H9 (cell line): ENCODE measurements around the gene CENPH. TPM values are rescaled to one million over a fixed set of nuclear protein-coding genes. Genes with fewer than 3 reads are reported as not detected.
"Not testable (repeated sequence)": the region's sequence is repeated elsewhere in the genome, so short reads cannot be mapped to it uniquely, and the experiment has no call there.

Experiments
- DNase-seq: peaks from one replicate; pipeline ENCODE4 v3.0.0-alpha.2; 2017
- H2AFZ ChIP-seq: one replicate; pipeline ENCODE4 v1.6.1; 2013; ENCODE audit warnings: mild to moderate bottlenecking, low read length, control low read depth, moderate library complexity
- H2AK5ac ChIP-seq: 2 replicates; pipeline ENCODE4 v1.6.1; 2013; ENCODE audit warnings: low read length, control low read depth, mixed read lengths; ENCODE audit not compliant: insufficient read length
- H2BK120ac ChIP-seq: one replicate; pipeline ENCODE4 v1.6.1; 2013; ENCODE audit warnings: low read depth, mild to moderate bottlenecking, low read length, control low read depth, inconsistent platforms; ENCODE audit not compliant: poor library complexity, severe bottlenecking
- H2BK12ac ChIP-seq: 2 replicates; pipeline ENCODE4 v1.6.1; 2013; ENCODE audit warnings: low read length, control low read depth, mixed read lengths, low read depth; ENCODE audit not compliant: insufficient read length
- H2BK15ac ChIP-seq: 2 replicates; pipeline ENCODE4 v1.6.1; 2013; ENCODE audit warnings: low read depth, low read length, control low read depth
- H2BK20ac ChIP-seq: one replicate; pipeline ENCODE4 v1.6.1; 2013; ENCODE audit warnings: low read depth, mild to moderate bottlenecking, low read length, control low read depth, inconsistent platforms; ENCODE audit not compliant: poor library complexity, severe bottlenecking
- H2BK5ac ChIP-seq: 2 replicates; pipeline ENCODE4 v1.6.1; 2013; ENCODE audit warnings: low read length, control low read depth, mixed read lengths; ENCODE audit not compliant: insufficient read length
- H3K14ac ChIP-seq: 2 replicates; pipeline ENCODE4 v1.6.1; 2013; ENCODE audit warnings: low read length, control low read depth; ENCODE audit not compliant: insufficient read depth
- H3K18ac ChIP-seq: 2 replicates; pipeline ENCODE4 v1.6.1; 2013; ENCODE audit warnings: low read depth, mild to moderate bottlenecking, mixed read lengths, low read length, control low read depth; ENCODE audit not compliant: insufficient read length
- H3K23ac ChIP-seq: 2 replicates; pipeline ENCODE4 v1.6.1; 2013; ENCODE audit warnings: low read length, control low read depth, mixed read lengths, low read depth; ENCODE audit not compliant: insufficient read length
- H3K23me2 ChIP-seq: 2 replicates; pipeline ENCODE4 v1.6.1; 2013; ENCODE audit warnings: low read depth, mild to moderate bottlenecking, mixed read lengths, low read length, control low read depth; ENCODE audit not compliant: insufficient read length, poor library complexity, severe bottlenecking
- H3K27ac ChIP-seq: 2 replicates; pipeline ENCODE4 v1.5.1; 2013; ENCODE audit warnings: low read length, control low read depth, mixed read lengths, low read depth; ENCODE audit not compliant: insufficient read length
- H3K27me3 ChIP-seq: 2 replicates; pipeline ENCODE4 v1.6.1; 2013; ENCODE audit warnings: low read length, control low read depth, inconsistent platforms; ENCODE audit not compliant: insufficient read depth
- H3K4ac ChIP-seq: 2 replicates; pipeline ENCODE4 v1.6.1; 2013; ENCODE audit warnings: low read depth, mild to moderate bottlenecking, control low read depth, inconsistent platforms, low read length, moderate library complexity
- H3K4me1 ChIP-seq: 2 replicates; pipeline ENCODE4 v1.6.1; 2013; ENCODE audit warnings: low read length, control low read depth, inconsistent platforms; ENCODE audit not compliant: insufficient read depth
- H3K4me2 ChIP-seq: 2 replicates; pipeline ENCODE4 v1.6.1; 2013; ENCODE audit warnings: low read length, control low read depth, mixed read lengths; ENCODE audit not compliant: insufficient read length, insufficient read depth
- H3K56ac ChIP-seq: 2 replicates; pipeline ENCODE4 v1.6.1; 2013; ENCODE audit warnings: low read depth, mild to moderate bottlenecking, mixed read lengths, low read length, control low read depth; ENCODE audit not compliant: insufficient read length
- H3K79me1 ChIP-seq: 2 replicates; pipeline ENCODE4 v1.6.1; 2013; ENCODE audit warnings: low read depth, mild to moderate bottlenecking, moderate library complexity, low read length, control low read depth, inconsistent platforms; ENCODE audit not compliant: insufficient read depth, poor library complexity, severe bottlenecking
- H3K79me2 ChIP-seq: 2 replicates; pipeline ENCODE4 v1.6.1; 2013; ENCODE audit warnings: low read length, control low read depth, inconsistent platforms; ENCODE audit not compliant: insufficient read depth
- H3K9ac ChIP-seq: 2 replicates; pipeline ENCODE4 v1.6.1; 2013; ENCODE audit warnings: low read length, control low read depth, mixed read lengths; ENCODE audit not compliant: insufficient read length; ENCODE audit errors: extremely low read depth
- H3K9me3 ChIP-seq: one replicate; pipeline ENCODE4 v1.6.1; 2013; ENCODE audit warnings: low read depth, low read length, inconsistent platforms; ENCODE audit not compliant: control insufficient read depth
- H3T11ph ChIP-seq: one replicate; pipeline ENCODE4 v1.6.1; 2013; ENCODE audit warnings: mild to moderate bottlenecking, low read length, control low read depth, inconsistent platforms
- H4K20me1 ChIP-seq: one replicate; pipeline ENCODE4 v1.6.1; 2013; ENCODE audit not compliant: control insufficient read depth, insufficient read length, insufficient read depth
- H4K5ac ChIP-seq: 2 replicates; pipeline ENCODE4 v1.6.1; 2013; ENCODE audit warnings: low read depth, mild to moderate bottlenecking, mixed read lengths, low read length, control low read depth; ENCODE audit not compliant: insufficient read length
- H4K8ac ChIP-seq: replicated peaks from 2 replicates; pipeline ENCODE4 v1.6.1; 2013; ENCODE audit warnings: low read length, control low read depth, mixed read lengths, low read depth; ENCODE audit not compliant: insufficient read length
- H4K91ac ChIP-seq: 2 replicates; pipeline ENCODE4 v1.6.1; 2013; ENCODE audit warnings: low read depth, mild to moderate bottlenecking, moderate library complexity, mixed read lengths, low read length, control low read depth; ENCODE audit not compliant: insufficient read length
- H3K27ac Mint-ChIP-seq, 3 experiments: 2 replicates in 2 of 3; 3 replicates in 1 of 3; pipeline ENCODE4 v1.8.0; 2020 to 2021; ENCODE audit warnings: mixed read lengths in 3 of 3, mild to moderate bottlenecking in 1 of 3, moderate library complexity in 1 of 3
- H3K27me3 Mint-ChIP-seq: 2 replicates; pipeline ENCODE4 v1.8.0; 2021; ENCODE audit warnings: low read depth, mild to moderate bottlenecking, moderate library complexity, mixed read lengths
- H3K36me3 Mint-ChIP-seq, 3 experiments: 2 replicates in 2 of 3; 3 replicates in 1 of 3; pipeline ENCODE4 v1.8.0; 2020 to 2021; ENCODE audit warnings: low read depth in 3 of 3, mixed read lengths in 3 of 3; ENCODE audit not compliant: insufficient read depth in 1 of 3
- H3K4me1 Mint-ChIP-seq, 2 experiments: 2 replicates each; pipeline ENCODE4 v1.8.0; 2020; ENCODE audit warnings: mixed read lengths in 2 of 2
- H3K4me3 Mint-ChIP-seq, 2 experiments: 2 replicates in 1 of 2; 3 replicates in 1 of 2; pipeline ENCODE4 v1.8.0; 2020 to 2021; ENCODE audit warnings: mild to moderate bottlenecking in 2 of 2, mixed read lengths in 2 of 2, moderate library complexity in 1 of 2
- H3K9me3 Mint-ChIP-seq, 2 experiments: 2 replicates in 1 of 2; 3 replicates in 1 of 2; pipeline ENCODE4 v1.8.0; 2020; ENCODE audit warnings: mild to moderate bottlenecking in 2 of 2, mixed read lengths in 2 of 2, moderate library complexity in 1 of 2
- WGBS: extraction: QIAGEN DNeasy Blood & Tissue Kit; methylation state at CpG from one replicate; pipeline ENCODE4 v1.1.7; 2013; ENCODE audit warnings: missing lambda C conversion rate, low lambda C conversion rate, mixed read lengths; ENCODE audit not compliant: insufficient read length; ENCODE audit errors: extremely low coverage; 5-methylcytosine and 5-hydroxymethylcytosine counted together
- long read RNA-seq: library from polyadenylated mRNA; unstranded; transcript quantifications from one replicate; pipeline ENCODE4 v2.0.0, GENCODE V29; 2020
- total RNA-seq: library from RNA; stranded (reverse); gene quantifications from 2 replicates; pipeline ENCODE4 v1.2.1, GENCODE V29; 2021
- TF ChIP-seq, protein P1 (sequence below): fragments of 200-600 bp; sonication (generic); conservative IDR thresholded peaks from 3 replicates; pipeline ENCODE4 v1.8.0; 2021; ENCODE audit warnings: antibody characterized with exemption, mild to moderate bottlenecking

Gene CENPH, protein sequence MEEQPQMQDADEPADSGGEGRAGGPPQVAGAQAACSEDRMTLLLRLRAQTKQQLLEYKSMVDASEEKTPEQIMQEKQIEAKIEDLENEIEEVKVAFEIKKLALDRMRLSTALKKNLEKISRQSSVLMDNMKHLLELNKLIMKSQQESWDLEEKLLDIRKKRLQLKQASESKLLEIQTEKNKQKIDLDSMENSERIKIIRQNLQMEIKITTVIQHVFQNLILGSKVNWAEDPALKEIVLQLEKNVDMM
- total RNA-seq = 79.4 and 82.8 TPM in 2 replicates
- long read RNA-seq, transcript CENPH-201 (9 exons, 1,389 nt) = major isoform, 348 of 381 reads
- long read RNA-seq, transcript CENPH-206 (8 exons, 1,305 nt) = minor isoform, 6 of 381 reads
- long read RNA-seq, partial matches to known transcripts = 1 of 381 reads
- long read RNA-seq, other reads (novel, unspliced or antisense) = 22 of 381 reads

- H4K5ac ChIP-seq = no peak within 1 kb of the TSS
- H3K27me3 Mint-ChIP-seq = no peaks in the 10 kb centered on the region
- peaks cover 9 to 12% of the 10 kb centered on the region in 2 experiments for H3K4me1 Mint-ChIP-seq
- no CpG with 5 or more reads among the region's 55 CpGs for WGBS
- H2BK120ac ChIP-seq = peak within 1 kb of the TSS; percentile 85
- no peak within 1 kb of the TSS for H4K91ac ChIP-seq
- H3K14ac ChIP-seq = peak within 1 kb of the TSS; percentile 92
- TF ChIP-seq, protein P1, sequence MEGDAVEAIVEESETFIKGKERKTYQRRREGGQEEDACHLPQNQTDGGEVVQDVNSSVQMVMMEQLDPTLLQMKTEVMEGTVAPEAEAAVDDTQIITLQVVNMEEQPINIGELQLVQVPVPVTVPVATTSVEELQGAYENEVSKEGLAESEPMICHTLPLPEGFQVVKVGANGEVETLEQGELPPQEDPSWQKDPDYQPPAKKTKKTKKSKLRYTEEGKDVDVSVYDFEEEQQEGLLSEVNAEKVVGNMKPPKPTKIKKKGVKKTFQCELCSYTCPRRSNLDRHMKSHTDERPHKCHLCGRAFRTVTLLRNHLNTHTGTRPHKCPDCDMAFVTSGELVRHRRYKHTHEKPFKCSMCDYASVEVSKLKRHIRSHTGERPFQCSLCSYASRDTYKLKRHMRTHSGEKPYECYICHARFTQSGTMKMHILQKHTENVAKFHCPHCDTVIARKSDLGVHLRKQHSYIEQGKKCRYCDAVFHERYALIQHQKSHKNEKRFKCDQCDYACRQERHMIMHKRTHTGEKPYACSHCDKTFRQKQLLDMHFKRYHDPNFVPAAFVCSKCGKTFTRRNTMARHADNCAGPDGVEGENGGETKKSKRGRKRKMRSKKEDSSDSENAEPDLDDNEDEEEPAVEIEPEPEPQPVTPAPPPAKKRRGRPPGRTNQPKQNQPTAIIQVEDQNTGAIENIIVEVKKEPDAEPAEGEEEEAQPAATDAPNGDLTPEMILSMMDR = no peak
- no peaks in the 10 kb centered on the region for H3K79me2 ChIP-seq
- H3K4me2 ChIP-seq = peak within 1 kb of the TSS; percentile 76
- H3K36me3 Mint-ChIP-seq = peaks cover 7 to 18% (median 16%) of the 10 kb centered on the region in 3 experiments; a peak in 6 of 7 replicates
- no peaks in the 10 kb centered on the region for H3K79me1 ChIP-seq
- H3K9ac ChIP-seq = peak within 1 kb of the TSS; percentile 94
- H3K9me3 ChIP-seq = no peaks in the 10 kb centered on the region
- H2AK5ac ChIP-seq = no peak within 1 kb of the TSS
- H2BK12ac ChIP-seq = no peak within 1 kb of the TSS
- H2BK15ac ChIP-seq = no peak within 1 kb of the TSS
- H3K27ac Mint-ChIP-seq = peak within 1 kb of the TSS; percentile 98 to 100 (median 98)
- no peak within 1 kb of the TSS for H3K56ac ChIP-seq
- H3K4ac ChIP-seq = peak within 1 kb of the TSS; percentile 35; the same call in 1 of the 2 replicates
- H3K23ac ChIP-seq = no peak within 1 kb of the TSS
- H3K9me3 Mint-ChIP-seq = no peaks in the 10 kb centered on the region
- no peaks in the 10 kb centered on the region for H3K27me3 ChIP-seq
- peak within 1 kb of the TSS; percentile 78 for H3T11ph ChIP-seq
- no peak within 1 kb of the TSS for H4K8ac ChIP-seq
- H3K4me3 Mint-ChIP-seq = peak within 1 kb of the TSS; percentile 92 to 97
- DNase-seq = peak; percentile 94
- peak within 1 kb of the TSS; percentile 98 for H2AFZ ChIP-seq
- no peaks in the 10 kb centered on the region for H3K4me1 ChIP-seq
- no peaks in the 10 kb centered on the region for H4K20me1 ChIP-seq
- H2BK5ac ChIP-seq = no peak within 1 kb of the TSS
- no peak within 1 kb of the TSS for H2BK20ac ChIP-seq
- H3K23me2 ChIP-seq = peaks cover 9% of the 10 kb centered on the region
- H3K18ac ChIP-seq = peak within 1 kb of the TSS; percentile 94
- H3K27ac ChIP-seq = peak within 1 kb of the TSS; percentile 13
These were observed at the start of gene CENPH for GRCh38 chr5:69189162-69190086. Gene CENPH (plus strand): TSS chr5:69189583. CDS start chr5:69189635, 52 bp downstream.

GRCh38 chr5:69140239-69140638 is 49.1 kb upstream of the CENPH start:
- H3K36me3 Mint-ChIP-seq, H2BK120ac ChIP-seq, H2BK15ac ChIP-seq, H2BK12ac ChIP-seq, H2BK20ac ChIP-seq, H3K27ac ChIP-seq, H3T11ph ChIP-seq, H2AFZ ChIP-seq, H3K27me3 ChIP-seq, H4K20me1 ChIP-seq, H3K56ac ChIP-seq, H2BK5ac ChIP-seq, H4K8ac ChIP-seq, H3K27ac Mint-ChIP-seq, H2AK5ac ChIP-seq, H3K14ac ChIP-seq, H3K4ac ChIP-seq, H4K5ac ChIP-seq, DNase-seq, H3K23ac ChIP-seq, H3K9ac ChIP-seq, H3K4me3 Mint-ChIP-seq, H3K27me3 Mint-ChIP-seq, H4K91ac ChIP-seq, H3K79me1 ChIP-seq, H3K4me1 ChIP-seq, H3K9me3 ChIP-seq, H3K4me2 ChIP-seq, H3K18ac ChIP-seq, H3K79me2 ChIP-seq, H3K9me3 Mint-ChIP-seq, H3K23me2 ChIP-seq: not testable (repeated sequence)
- WGBS = no CpG with 5 or more reads among the region's 4 CpGs
- peaks cover 12 to 13% of the 10 kb centered on the region in 2 experiments for H3K4me1 Mint-ChIP-seq
